NCI-H1417 treated with DMSO at 0.1 percent for 48 hours (cell line): ENCODE measurements around the gene C17orf50.

Source experiments
- DNase-seq: peaks from one replicate; lab custom pipeline; 2025; lab: John Stamatoyannopoulos, UW

C17orf50 gene

DNA sequence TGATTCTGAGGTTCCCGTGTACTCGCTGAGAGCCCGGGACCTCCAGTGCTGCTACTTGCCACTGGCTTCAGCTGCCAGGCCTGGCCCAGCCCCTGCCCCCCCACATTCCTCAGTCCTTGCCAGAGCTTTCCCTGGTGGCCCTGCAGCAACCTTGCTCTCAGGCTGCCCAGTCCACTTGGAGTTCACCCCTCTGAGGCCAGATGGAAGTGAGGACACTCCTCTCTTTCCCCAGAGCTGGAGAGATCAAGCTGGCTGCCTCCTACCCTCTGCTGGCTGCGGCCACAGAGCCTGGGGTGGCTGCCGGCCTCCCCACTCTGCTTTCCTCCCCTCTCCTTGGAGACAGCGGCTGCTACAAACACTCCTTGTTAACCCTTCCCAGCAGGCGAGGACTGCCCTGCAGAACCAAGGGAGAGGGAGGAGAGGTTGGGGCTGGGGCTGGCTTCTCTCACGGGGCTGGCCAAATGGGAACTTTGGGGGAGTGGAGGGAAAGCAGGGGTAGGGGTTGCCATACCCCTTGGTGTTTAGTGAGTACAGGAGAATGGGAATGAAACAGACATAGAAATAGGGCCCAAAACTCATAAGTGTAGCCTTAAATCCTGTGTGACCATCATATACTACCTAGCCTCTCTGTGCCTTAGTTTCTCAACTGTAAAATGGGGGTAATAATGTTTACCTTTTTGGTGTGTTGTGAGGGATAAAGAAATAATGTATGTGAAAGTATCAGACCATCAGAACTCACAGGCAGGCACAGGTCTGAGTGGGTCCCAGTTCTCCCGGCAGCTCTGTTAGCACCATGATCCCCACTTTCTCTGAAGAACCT, 7.5 kb upstream of the C17orf50 start, which contains the start of gene GAS2L2:
Gene GAS2L2 (minus strand): TSS at position 295 of the 820 bp plus-strand sequence. CDS start 389 bp downstream, outside the sequence.
- no peak for DNase-seq

DNA sequence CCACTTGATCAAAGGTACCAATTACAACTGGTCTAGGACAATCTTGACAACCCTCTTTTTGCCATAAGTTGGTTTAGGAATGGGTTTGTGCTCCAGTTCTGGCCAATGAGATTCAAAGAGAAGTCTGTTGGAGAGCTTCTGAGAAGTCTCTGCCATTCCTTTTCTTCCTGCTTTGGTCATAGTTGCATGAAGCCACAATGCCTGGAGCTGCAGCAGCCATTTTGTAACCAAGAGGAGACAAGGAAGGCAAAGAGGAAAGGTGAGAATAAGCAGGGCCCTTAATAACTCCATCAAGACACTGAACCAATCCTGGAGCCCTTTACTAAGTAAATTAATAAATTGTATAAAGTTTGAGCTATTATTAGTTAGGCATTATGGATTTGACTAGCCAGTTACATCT, 3.4 kb upstream of the C17orf50 start:
- no peak for DNase-seq

DNA sequence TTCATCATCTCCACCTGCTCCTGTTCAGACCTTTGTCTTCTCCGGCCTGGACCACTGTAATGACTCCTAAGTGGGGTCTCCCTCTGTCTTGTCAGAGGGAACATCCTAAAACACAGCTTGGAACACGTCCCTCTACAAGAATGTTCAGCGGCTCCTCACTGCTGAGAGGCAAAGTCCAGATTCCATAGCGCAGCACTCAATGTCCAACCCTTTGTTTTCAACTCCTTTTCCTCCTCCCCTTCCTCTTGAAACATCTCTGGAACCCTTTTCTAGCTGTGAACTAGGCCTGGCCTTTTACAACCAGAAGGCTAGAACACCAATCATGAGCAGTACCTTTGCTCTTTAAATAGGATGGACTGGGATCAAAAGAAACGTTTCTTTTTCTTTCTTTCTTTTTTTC, 914 bp downstream of the C17orf50 start:
- DNase-seq, result no peak

DNA sequence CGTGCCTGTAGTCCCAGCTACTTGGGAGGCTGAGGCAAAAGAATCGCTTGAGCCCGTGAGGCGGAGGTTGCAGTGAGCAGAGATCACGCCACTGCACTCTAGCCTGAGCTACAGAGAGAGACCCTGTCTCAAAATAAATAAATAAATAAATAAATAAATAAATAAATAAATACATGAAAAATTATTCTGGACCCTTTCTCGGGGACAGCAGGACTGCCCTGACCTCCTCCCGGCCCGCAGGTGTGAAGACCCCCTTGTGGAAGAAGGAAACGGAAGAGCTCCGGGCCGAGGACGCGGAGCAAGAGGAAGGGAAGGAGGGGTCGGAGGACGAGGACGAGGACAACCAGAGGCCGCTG, 3.1 kb downstream of the C17orf50 start:
- DNase-seq, result no peak

DNA sequence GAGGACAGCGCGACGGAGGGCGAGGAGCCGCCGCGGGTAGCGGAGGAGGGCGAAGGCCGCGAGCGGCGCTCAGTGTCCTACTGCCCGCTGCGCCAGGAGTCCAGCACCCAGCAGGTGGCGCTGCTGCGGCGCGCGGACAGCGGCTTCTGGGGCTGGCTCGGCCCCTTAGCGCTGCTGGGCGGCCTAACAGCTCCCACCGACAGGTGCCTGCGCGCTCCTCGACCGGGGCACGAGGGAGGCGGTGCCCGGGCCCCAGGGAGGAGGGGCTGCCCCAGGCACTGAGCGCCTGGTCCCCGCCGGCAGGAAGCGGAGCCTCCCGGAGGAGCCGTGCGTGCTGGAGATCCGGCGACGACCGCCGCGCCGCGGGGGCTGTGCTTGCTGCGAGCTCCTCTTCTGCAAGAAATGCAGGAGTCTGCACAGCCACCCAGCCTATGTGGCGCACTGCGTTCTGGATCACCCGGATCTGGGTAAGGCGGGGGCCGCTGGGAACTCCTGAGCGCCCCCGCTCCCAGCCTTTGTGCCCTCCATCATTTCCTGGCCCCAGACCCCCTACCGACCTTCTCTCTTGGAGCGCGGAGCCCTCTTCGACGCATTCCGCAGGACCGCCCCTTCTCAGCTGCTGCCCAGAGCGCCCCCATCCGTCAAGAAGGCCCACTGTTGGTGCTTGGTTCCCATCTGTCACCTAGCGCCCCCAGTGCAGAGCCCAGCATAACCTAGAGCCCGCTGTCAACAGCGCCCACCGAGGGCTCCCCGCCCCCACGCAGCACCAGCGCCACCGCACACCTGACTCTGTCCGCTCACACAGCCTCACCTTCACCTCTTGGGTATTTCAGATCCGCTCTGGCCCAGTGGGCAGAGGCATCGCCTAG, 3.7 kb downstream of the C17orf50 start:
- DNase-seq, result peak; percentile 46

DNA sequence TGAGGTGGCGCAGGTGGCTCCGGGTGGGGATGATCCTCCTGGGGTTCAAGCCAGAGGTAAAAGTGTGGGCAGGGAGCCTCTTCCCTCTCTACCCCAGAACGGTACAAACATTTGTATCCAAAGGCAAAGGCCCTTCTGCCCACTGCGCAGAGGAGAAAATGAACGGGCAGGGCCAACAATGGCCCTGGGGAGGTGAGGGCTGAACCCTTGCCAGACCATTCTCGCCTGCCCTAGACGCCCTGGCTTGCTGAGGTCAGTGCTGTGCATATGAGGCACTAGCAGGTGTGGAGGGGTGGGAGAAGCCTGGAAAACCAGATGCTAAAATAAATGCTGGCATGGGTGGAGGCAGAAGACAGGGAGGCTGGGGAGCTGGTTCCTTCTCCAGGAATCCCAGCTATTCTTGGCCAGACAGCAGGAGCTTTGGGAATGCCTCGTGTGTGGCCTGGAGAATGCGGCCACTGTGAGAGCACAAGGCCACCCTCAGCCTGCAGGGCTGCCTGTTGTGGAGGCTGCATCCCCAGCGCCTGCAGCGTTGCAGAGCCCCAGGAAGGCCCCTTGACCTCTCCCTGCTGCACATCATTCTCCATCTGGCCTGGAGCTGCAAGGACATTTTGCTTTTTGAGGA, 4.5 kb downstream of the C17orf50 start:
- DNase-seq, result no peak

DNA sequence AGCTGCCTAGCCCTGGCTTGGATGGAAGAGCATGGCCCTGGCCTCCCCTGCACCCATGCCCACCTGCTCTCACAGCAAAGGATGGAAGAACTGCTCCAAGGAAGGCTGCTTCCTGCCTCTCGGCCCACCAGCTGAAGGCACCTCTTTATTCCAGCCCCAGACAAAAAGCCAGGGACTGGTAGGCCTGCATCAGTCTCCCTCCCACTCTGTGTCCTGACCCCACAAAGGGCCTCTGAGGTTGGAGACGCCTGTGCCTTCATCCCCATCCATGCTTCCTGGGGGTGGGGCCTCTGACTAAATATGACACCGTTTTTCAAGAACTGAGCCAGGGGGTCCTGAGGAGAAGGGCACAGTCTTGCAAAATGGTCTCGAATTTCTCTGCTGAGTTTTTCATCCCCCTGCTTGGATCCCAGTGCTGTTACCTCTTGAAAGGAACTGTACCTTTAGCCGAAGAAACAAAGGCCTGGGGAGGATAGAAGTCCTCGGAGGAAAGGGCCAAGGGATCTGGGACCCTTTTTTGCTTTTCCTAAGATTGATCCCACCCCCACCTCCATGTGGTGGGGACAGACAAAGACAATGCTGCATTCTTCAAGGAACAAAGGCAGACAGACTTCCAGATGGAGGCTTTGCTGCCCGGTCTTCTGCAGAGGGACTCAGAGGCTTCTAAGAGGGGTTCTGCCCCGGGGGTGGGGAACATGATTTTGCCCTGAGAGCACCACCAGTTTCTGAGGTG, 5.2 kb downstream of the C17orf50 start:
- DNase-seq, result no peak

DNA sequence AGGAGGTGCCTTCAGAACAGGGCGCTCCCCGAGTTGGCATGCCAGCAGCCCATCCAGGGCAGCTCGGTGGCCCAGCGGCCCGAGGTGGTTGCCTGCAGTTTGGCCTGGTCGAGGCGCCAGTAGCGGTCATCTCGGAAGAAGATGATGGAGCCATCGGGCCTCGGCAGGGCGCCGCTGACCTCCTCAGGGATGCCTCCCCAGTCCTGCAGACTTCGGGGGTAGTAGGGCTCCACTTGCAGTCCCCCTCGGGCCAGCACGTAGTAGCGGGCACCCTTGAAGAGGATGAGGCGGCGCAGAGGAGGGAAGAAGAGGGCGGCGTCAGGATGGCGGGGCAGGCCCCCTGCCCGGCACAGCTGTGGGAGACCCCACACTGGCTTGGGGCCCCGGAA, 5.8 kb downstream of the C17orf50 start:
- no peak for DNase-seq

DNA sequence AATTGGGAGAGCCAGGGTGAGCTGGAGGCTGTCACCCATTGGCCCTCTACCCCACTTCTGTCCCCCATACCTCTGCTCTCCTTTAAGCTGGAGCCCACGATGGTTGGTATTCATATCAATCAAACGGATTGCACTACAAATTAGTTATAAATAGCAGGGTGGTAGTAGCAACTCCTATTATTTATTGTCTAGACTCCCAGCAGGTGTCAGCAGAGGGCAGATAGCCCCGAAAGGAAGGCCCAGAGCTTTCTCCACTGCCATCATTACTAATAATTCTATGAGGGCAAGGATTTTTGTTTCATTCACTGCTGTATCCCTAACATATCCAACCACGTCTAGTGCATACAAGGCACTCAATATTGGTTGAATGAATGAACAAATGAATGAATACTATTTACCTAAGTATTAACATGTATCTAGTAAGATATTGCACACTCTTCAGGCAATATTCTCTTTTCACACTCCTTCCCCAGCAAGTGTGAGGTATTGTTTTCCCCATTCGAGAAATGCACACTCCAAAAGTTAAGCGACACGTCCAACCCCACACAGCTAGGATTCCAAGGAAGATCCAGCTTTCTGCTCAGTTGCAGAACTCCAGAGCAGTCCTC, 6.3 kb downstream of the C17orf50 start:
- no peak for DNase-seq

DNA sequence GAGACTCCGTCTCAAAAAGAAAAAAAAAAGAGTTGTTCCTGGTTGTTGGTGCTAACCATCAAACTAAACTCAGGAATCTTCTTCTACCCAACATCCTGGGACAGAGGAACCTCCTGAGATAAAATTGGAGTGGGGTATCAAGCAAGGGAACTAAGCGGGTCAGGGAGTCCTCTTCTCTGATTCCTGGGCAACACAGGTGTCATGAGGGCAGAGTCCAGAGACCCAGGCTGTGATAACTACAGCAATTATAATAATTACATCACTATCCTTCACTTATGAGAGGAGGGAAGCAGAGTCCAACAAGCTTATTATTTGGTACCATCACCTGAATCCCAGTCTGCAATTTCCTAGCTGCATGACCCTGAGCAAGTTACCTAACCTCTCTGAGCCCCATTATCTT, 8.1 kb downstream of the C17orf50 start:
- DNase-seq, result no peak

DNA sequence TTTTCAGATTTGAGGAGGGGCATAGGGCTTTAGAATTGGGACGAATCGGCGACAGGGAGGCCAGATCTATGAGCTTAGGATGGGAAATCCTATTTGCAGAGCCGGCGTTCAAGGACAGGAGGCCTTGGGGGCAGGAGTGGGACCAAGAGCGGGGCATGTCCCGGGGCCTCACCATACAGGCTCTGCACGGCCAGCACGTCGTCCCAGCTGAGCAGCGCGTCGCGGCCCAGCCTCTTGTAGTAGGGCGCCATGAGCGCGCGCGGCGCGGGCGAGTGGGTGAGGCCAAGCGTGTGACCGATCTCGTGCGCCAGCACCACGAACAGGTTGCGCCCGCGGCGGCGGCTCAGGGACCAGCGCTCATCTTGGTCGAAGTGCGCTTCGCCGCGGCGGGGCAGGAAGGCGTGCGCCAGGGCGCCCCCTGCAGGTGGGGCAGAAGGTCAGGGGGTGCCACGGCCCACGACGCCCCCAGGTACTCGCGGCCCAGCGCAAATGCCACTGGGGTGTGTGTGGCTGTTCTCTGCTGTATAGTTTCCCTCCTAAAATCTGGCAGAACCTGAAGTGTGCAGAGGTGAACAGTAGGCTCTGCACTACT, 9.3 kb downstream of the C17orf50 start:
- DNase-seq, result no peak

DNA sequence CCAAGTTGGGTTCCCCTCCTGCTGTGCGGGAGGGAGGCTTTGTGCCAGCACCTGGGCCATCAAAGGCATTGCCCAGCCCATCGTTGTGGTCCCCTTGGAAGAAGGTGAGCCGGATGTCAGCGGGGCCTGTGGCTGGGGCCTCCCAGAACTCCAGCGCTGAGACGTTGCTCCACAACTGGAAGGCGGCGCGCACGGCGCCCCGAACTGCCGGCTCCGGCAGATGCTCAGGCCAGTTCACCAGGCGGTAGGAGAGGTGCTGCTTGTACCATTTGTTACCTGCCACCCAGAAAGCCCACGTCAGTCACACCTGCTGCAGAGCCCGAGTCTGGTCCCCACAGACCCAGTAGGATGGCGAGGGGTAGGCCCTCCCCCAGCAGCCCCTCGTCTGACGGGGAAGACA, 12.4 kb downstream of the C17orf50 start:
- DNase-seq, result no peak

DNA sequence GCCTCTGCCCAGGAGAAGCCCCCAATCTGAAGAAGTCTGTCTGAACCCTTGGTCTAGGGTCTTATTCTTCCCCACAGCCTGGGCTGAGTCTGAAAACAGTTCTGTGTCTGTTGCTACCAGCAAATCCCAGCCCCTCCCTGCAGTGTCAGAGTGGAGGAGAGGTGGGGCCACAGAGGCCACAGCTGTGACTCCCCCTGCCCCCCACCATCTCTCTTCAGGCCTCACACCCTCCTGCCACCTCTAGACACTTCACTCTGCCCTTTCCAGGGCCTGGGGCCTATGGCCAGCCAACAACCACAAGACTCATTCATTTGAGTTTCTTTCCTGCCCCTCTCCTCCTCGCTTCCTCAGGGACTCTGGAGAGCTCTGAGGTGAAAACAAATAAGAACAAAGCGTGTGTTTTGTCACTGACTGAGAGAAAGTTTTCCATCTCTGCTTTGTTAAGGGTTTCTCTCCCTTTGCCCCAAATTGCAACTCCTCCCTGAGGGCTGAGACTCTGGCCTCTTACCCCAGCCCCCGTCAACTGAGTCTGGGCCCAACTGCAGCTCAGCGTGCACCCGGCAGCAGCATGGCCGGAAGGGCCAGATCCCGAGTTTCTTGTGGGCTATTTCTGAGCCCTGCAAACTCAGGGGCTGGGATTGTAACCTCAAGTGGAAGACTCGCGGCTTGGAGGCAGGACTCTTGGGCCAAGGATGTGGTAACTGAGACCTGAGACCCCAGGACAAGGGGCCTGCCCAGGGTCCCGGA, 13.2 kb downstream of the C17orf50 start:
- DNase-seq, result no peak

DNA sequence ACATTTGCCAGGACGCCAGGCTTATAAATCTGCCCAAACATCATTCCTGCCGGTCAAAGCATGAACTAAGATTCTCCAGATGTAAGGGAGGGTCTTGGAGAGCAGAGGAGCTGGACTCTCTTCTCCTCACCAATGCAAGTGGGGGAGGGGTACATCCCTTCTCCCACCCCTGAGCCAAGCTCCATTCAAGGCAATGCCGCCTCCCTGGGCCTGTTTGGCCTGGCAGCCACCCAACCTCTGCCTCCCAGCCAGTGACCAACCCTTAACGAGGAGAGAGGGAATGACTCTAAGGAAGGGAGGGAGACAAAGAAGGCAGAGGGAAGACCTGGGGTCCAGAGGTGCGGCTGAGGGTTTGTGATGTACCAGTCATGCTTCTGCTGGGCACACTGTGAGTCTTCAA, 13.8 kb downstream of the C17orf50 start:
- DNase-seq, result no peak

DNA sequence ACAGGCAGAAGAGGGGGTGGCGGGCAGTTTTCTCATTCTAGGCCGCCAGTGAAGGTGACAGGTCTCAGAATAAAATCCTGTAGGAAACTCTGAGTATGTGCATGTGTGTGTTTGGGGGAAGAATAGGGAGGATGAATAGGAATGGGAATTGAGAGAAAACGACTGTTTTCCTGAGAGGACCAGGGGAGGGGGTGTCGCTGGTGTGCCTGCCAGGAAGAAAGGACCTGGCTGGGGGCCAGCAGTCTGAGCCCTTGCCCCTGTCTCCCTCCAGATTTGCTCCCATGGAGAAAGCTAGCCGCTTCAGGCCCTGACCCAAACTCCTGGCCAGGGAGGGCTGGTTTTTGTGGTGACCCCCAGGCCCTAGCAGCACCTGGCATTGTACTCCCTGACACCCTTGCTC, 14.4 kb downstream of the C17orf50 start:
- no peak for DNase-seq

DNA sequence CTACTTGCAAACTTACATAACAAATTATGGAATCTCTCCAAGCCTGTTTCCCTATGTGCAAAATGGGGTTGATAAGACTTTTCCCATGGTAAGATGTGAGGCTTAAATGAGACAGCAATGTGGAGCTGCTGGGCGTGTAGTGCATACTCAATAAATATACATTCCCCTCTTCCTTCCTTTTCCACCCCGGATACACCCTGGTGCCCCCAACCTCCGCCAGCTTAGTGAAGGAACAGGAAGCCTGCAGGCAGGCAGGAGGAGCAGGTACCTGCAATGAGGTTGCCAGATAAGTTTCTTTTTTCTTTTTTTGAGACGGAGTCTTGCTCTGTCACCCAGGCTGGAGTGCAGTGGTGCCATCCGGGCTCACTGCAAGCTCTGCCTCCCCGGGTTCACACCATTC, 14.9 kb downstream of the C17orf50 start:
- DNase-seq, result no peak

DNA sequence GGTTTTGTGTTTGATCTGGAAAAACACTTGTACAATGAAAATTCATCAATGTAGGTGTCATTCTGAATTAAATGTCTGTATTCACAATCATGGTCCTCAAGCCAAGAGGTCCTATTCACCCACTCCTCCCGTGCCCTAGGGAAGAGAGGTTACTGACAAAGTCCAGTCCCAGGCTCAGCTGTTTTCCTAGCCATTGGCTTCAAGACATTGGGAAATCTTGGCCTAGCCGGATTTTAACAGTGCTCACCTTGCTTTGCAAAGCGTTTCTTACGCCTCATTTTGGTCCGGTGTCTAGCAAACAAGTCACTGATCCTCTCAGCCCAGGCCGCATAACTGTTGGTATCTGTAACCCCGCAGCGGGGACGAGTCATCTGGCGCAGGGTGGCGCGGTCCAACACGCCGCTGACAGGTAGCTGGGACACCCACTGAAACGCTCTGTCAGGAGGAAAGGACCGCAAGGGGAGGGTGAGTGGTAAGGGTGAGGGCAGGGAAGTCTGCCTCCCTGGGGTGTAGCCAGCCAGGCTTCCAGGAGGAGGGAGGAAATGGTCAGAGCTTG, 18.0 kb downstream of the C17orf50 start:
- DNase-seq, result no peak

DNA sequence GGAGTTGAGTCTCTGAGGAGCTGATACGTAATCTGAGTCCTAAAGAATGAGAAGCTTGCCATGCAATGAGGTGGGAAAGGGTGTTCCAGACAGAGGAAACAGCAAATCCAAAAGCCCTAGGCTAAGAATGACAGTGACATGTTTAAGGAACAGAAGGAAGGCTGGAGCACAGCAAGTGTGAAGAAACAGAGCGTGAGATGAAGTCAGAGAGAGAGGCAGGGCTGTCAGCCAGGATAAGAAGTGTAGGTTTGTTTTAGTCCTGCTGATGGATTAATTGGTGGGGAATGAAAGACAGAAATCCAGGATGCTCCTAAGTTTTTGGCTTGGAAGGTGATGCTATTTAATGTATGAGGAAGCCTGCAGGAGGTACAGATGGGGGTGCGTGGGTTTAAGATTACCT, 20.3 kb downstream of the C17orf50 start:
- no peak for DNase-seq

DNA sequence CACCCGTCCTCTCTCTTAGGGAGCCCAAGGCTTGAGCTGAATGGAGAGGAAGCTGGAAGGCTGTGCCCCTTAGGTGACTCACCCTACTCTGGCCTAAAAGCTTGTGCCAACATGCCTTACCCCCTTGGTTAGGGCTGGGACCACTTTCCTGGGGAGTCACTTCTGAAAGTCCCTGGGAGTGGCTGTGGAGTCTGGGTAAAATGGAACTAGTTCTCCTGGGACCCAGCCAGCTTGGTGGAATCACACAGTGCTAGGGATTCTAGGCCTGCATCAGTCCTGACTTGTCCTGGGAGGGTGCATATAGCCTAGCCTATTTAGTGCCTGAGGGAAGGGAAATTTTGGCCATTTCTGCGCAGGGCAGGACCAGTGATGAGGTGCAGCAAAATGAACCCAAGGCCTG, 24.2 kb downstream of the C17orf50 start:
- no peak for DNase-seq

DNA sequence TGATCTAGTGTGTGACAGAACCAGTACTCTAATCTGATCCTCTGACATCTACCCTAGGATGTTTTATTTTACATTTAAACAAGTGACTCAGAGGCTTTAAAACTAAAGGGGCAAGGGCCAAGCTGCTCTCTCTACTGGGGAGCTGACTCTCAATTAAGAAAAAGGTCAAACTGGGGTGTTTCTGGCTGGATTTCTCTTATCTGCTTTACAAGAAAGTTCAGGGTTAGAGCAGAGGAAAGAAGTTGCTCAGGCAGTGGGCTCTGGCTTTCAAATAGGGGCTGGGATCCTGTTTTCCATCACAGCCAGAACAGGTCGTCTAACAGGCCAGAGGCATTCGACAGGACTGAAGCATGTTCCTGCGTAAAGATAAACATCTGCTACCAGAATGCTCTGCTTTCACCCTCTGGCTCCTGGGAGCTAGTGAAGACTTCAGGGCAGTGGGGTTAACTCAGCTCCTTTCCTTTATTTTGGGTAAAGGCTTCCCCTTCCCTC, 26.3 kb downstream of the C17orf50 start:
- no peak for DNase-seq
